Stimulated activated CD4-positive, alpha-beta T cell treated with anti-CD3 and anti-CD28 coated beads, Interleukin-1b, Interleukin-23, amount 100 ng/mL, for 24 hours (primary cell): Measurements from ENCODE around the gene TMEM130.

Experiments
- DNase-seq, 4 experiments: peaks; one replicate each; pipeline ENCODE4 v3.0.0-alpha.2; 2020; ENCODE audit warnings: low read depth in 4 of 4, low spot score in 1 of 4

The TMEM130 gene

DNA sequence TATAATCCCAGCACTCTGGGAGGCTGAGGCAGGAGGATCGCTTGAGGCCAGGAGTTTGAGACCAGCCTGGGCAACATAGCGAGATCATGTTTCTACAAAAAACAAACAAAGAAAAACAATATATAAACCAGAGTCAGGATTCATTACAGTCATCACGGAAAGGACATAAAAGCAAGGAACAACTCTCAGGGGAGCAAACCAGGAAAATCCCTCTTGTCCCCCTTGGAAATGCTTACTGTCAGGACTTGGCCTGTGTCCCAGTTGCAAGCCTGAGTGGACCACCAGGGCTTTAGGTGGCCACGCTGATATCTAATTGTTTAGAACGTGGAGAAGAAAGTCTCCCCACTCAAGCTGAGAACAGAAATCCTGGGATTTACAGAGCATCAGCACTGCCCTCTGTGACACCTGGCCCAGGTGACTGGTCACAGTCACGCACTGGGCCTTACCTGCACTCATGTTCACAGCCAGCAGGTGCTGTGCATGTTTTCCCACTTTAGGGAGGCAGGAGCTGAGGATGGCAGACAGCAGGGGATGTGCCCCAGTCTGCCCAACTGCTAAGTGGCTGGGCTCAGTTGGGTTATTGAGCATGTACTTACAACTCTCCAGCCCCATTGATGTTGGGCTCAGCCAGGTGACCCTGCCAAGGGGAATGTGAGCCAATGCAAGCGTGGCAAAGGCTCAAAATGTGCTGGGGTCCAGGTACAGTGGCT lies 60.9 kb downstream of the TMEM130 start:
- no peak for DNase-seq

DNA sequence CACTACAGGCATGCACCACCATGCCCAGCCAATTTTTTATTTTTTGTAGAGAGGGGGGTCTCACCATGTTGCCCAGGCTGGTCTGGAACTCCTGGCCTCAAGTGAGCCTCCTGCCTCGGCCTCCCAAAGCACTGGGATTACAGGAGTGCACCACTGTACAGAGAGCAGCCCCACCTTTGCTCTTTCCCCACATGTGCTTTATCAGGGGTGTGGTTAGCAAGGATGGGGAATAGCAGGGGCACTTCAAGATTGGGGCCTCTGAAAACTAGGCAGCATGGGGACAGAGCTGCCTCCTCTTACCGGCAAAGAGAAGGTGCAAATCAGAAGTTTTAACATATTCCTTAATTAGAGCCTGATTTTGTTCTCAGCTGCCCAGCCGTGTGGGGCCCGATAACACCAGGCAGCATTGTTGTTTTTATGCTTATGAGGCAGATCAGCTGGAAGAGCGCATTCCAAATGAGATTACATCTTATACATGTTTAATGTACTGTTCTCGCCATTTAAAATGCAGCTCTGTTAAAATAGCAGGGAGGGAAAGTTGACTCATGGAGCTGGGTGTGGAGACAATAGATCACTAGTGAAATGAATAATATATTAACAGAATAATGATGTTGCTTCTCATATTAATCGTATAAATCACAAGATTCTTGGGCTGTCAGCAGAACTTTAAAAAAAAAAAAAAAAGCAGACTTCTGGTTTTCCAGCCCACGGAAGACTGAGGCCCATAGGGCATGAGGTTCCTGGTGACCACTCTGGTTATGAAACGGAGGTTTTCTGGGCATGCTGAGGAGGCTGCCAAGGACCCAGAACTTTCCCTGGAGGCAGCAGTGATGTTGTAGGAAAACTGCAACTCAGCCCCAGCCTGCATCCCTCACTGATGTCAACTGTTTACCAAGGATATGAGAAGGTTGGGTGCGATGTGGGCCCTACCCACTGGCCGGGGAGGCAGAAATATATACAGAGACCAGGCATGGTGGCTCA lies 62.5 kb downstream of the TMEM130 start:
- DNase-seq, result no peak

- no peak for DNase-seq
Observed at GRCh38 chr7:98805956-98806838, 63.6 kb downstream of the TMEM130 start.

DNA sequence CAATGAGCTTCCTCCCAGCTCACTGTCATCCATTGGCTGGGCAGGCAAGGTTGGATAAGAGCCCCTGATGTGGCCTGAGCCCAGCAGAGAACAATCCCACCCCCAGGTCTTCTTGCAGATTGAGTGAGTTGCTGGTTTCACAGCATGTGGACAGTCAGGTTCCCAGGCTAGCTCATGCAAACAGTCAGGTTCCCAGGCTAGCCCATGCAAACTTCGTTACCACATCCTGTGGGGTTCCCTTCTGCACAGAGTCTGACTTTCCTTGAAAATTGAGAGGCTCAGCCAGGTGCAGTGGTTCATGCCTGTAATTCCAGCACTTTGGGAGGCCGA lies 67.1 kb downstream of the TMEM130 start:
- DNase-seq, result no peak

DNA sequence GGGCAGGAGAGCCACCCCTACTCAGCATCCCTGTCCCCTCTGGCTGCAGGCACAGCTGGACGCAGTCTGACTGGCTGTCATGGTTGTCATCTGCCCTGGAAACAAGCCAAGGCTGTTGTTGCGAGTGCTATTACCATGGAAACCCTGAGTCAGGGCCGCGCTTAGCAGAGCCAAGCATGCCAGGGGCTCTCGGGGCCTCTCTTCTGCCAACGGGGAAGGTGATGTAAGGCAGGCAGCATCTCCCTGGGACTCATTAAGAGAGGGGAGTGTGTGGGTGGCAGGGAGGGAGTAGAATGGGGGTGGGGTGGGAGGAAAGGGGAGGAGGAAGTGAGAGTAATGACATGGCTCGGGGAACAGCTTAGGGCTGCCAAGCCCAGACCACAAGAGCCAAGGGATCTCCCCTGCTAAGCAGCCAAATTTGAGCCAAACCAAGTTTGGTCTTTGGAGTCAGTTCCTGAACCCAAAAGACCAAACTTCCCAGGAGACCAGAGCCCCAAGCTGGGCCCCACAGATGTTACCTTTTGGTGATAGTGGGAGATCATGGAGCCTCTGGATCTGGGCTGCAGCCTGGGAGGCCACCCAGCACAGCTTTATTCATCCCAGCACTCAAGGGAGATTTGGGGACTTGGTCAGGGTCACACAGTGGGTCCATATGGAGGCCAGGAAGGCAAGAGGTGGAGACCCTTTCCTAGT lies 67.6 kb downstream of the TMEM130 start:
- DNase-seq, result peak in 1 of 4 experiments; percentile 12

DNA sequence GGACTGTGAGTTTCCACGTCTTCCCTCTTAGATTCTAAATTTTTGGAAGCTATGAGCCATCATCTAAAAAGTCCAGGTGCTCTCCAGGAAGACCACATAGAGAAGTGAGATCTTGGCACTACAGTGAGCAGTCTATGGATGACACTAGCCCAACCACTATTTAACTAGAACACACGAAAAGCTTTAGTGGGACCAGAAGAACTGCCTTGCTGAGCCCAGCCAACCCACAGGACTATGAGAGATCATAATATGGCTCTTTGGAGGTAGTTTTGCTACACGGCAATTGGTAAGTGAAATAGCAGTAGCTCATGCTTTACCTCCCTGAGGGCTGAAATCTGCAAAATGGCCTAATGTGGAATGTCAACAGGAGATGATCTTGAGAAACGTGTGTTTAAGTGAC lies 68.8 kb downstream of the TMEM130 start:
- DNase-seq, result no peak

DNA sequence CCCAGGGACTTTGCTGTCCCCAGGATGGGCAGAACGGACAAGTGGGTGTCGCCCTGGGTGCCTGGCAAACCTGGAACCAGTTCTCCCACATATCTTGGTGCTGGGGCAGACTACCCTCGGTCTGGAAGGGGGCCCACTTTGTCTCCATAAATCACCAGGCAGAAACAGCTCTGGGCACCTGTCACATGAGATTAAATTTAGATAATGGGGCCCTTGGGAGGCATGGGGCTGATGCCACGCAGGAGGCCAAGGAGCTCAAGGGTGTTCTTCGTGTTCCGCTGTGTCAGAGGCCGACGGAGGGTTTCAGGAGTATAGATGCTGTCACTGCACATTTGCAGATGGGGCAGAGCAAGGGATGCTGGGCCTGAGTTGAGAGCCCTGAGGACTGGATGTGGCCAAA lies 72.7 kb downstream of the TMEM130 start:
- DNase-seq, result no peak
